GM23248 (cell line): ENCODE results near the gene SH3D19.

Experiments
- EZH2 ChIP-seq: fragments of 200-600 bp; sonication (generic); IDR thresholded peaks from 2 replicates; pipeline ENCODE4 v1.6.1; 2018; ENCODE audit warnings: antibody characterized with exemption, mild to moderate bottlenecking; ENCODE audit not compliant: insufficient read depth, poor library complexity, severe bottlenecking
- EZH2phosphoT487 ChIP-seq: fragments of 200-600 bp; sonication (generic); IDR thresholded peaks from 2 replicates; pipeline ENCODE4 v1.6.1; 2018; ENCODE audit warnings: antibody characterized with exemption, moderate library complexity, mild to moderate bottlenecking, low read depth; ENCODE audit not compliant: insufficient read depth

DNA sequence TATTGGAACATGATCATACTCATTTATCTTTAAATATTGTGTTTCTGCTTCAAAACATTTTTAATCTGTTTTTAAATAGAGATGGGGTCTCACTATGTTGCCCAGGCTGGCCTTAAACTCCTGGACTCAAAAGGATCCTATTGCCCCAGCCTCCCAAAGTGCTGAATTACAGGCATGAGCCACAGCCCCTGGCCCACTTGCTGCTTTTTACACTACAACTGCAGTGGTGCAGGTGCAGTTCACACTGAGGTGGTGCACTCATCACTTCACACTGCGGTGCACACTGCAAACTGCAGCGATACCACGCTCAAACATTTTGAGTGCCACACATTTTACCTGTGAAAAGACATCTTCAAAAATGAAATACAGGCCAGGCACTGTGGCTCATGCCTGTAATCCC, 215.2 kb downstream of the SH3D19 start:
- TF ChIP-seq EZH2 (no peak), EZH2phosphoT487 (no peak)
